Osteocyte (in vitro differentiated cells): ENCODE data around the gene IMPDH2. TPM values are rescaled to one million over a fixed set of nuclear protein-coding genes. Genes with fewer than 3 reads are reported as not detected.

Experiments
- DNase-seq: peaks from one replicate; pipeline ENCODE4 v3.0.0; 2021; ENCODE audit warnings: mixed read lengths; ENCODE audit not compliant: unreplicated experiment; ENCODE audit errors: extremely low spot score
- H3K27ac Mint-ChIP-seq: one replicate; pipeline ENCODE4 v1.8.0; 2021; ENCODE audit warnings: mild to moderate bottlenecking, mixed read lengths; ENCODE audit not compliant: unreplicated experiment
- H3K27me3 Mint-ChIP-seq: one replicate; pipeline ENCODE4 v1.8.0; 2021; ENCODE audit warnings: mixed read lengths; ENCODE audit not compliant: unreplicated experiment
- H3K36me3 Mint-ChIP-seq: one replicate; pipeline ENCODE4 v1.8.0; 2021; ENCODE audit warnings: mixed read lengths; ENCODE audit not compliant: unreplicated experiment
- H3K4me1 Mint-ChIP-seq: one replicate; pipeline ENCODE4 v1.8.0; 2021; ENCODE audit warnings: mixed read lengths; ENCODE audit not compliant: unreplicated experiment
- H3K4me3 Mint-ChIP-seq: one replicate; pipeline ENCODE4 v1.8.0; 2021; ENCODE audit warnings: mild to moderate bottlenecking, moderate library complexity, mixed read lengths; ENCODE audit not compliant: unreplicated experiment
- H3K9me3 Mint-ChIP-seq: one replicate; pipeline ENCODE4 v1.8.0; 2021; ENCODE audit warnings: mixed read lengths; ENCODE audit not compliant: unreplicated experiment
- total RNA-seq: library from RNA; stranded (reverse); gene quantifications from 2 replicates; pipeline ENCODE4 v1.2.1, GENCODE V29; 2021
- TF ChIP-seq, protein P1 (sequence below): fragments of 200-600 bp; sonication (generic); IDR thresholded peaks from 2 replicates; pipeline ENCODE4 v1.5.0; 2021; ENCODE audit warnings: antibody characterized with exemption, mild to moderate bottlenecking, moderate library complexity

Gene IMPDH2
- total RNA-seq, 1 donor from 2014 or later = 202 TPM

- H3K27ac Mint-ChIP-seq = peak overlapping the region; percentile 94
Observed at GRCh38 chr3:49019941-49020329, 9.3 kb downstream of the IMPDH2 start.

DNA sequence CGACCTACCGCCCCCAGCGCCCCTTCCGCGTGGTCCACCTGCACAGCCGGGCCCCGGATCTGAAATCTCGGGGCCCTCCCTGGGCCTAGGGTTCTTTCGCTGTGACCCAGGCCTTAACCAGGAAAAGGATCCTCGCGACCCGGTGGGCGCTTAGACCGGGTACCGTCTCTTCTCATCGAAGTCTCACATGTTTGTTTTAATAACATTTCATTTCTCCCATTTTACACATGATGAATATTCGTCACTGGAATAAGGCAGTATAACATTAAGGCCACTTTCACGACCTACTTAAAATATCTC, 10.5 kb downstream of the IMPDH2 start:
- TF ChIP-seq, protein P1, sequence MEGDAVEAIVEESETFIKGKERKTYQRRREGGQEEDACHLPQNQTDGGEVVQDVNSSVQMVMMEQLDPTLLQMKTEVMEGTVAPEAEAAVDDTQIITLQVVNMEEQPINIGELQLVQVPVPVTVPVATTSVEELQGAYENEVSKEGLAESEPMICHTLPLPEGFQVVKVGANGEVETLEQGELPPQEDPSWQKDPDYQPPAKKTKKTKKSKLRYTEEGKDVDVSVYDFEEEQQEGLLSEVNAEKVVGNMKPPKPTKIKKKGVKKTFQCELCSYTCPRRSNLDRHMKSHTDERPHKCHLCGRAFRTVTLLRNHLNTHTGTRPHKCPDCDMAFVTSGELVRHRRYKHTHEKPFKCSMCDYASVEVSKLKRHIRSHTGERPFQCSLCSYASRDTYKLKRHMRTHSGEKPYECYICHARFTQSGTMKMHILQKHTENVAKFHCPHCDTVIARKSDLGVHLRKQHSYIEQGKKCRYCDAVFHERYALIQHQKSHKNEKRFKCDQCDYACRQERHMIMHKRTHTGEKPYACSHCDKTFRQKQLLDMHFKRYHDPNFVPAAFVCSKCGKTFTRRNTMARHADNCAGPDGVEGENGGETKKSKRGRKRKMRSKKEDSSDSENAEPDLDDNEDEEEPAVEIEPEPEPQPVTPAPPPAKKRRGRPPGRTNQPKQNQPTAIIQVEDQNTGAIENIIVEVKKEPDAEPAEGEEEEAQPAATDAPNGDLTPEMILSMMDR = no peak
- H3K27me3 Mint-ChIP-seq = no peaks in the 10 kb centered on the region
- H3K4me3 Mint-ChIP-seq = peak overlapping the region; percentile 90
- no peaks in the 10 kb centered on the region for H3K9me3 Mint-ChIP-seq
- peaks cover 40% of the 10 kb centered on the region for H3K4me1 Mint-ChIP-seq
- no peak for DNase-seq
- peaks cover 23% of the 10 kb centered on the region for H3K36me3 Mint-ChIP-seq
- H3K27ac Mint-ChIP-seq = peak overlapping the region; percentile 88

More at GRCh38 chr3:49019941-49020329, 9.3 kb downstream of the IMPDH2 start:
- no peak for DNase-seq
- H3K4me1 Mint-ChIP-seq = peaks cover 40% of the 10 kb centered on the region
- H3K9me3 Mint-ChIP-seq = no peaks in the 10 kb centered on the region
- no peaks in the 10 kb centered on the region for H3K27me3 Mint-ChIP-seq
- TF ChIP-seq, protein P1 = no peak
- H3K4me3 Mint-ChIP-seq = peak overlapping the region; percentile 90
- peaks cover 32% of the 10 kb centered on the region for H3K36me3 Mint-ChIP-seq

DNA sequence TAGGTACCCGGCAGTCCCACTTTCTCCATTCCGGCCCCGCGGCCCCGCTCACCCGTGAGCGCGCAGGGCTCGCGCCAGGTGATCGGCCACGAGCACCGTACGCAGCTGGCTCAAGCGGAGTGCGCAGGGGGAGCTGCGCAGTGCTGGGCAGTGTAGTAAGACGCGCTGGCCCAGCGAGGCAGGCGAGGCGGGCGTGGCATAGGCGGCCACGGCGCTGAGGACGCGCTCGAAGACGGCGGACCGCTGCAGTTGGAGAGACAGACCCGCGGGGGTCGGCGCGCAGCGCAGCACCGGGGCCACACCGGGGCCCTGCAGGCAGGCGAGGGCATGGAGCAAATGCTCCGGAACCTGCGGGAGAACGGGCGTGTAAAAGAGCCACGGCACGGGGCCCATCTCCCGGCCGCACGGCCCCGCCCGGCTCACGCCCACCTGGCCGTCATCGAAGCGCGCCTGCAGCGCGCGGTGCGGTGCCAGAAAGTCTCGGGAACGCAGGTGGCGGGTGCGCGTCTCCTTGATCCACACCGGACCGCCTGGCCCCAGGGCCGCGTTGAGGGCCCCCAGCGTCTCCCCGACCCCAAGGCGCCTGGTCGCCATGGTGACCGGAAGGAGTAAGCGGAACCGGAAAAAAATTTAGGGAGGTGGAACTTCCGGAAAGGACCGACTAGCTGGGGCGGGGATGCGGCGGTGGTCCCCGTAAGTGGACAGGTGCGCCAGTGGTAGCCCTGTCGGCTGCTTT, 11.1 kb downstream of the IMPDH2 start, which contains the start of gene DALRD3:
DALRD3 (minus strand) TSS at position 610 of the 736 bp plus-strand sequence; CDS start at position 594, 16 bp downstream.
- peaks cover 18% of the 10 kb centered on the region for H3K36me3 Mint-ChIP-seq
- H3K27ac Mint-ChIP-seq = peak within 1 kb of the TSS; percentile 88
- peaks cover 37% of the 10 kb centered on the region for H3K4me1 Mint-ChIP-seq
- TF ChIP-seq, protein P1 = no peak
- H3K9me3 Mint-ChIP-seq = no peaks in the 10 kb centered on the region
- H3K27me3 Mint-ChIP-seq = no peaks in the 10 kb centered on the region
- peak within 1 kb of the TSS; percentile 90 for H3K4me3 Mint-ChIP-seq
- DNase-seq = no peak

GRCh38 chr3:49017229-49017970, 11.8 kb downstream of the IMPDH2 start:
- H3K4me3 Mint-ChIP-seq = peak overlapping the region; percentile 90
- no peaks in the 10 kb centered on the region for H3K9me3 Mint-ChIP-seq
- H3K4me1 Mint-ChIP-seq = peaks cover 30% of the 10 kb centered on the region
- H3K27ac Mint-ChIP-seq = peak overlapping the region; percentile 52
- H3K27me3 Mint-ChIP-seq = no peaks in the 10 kb centered on the region
- TF ChIP-seq, protein P1 = no peak
- no peak for DNase-seq
- peaks cover 15% of the 10 kb centered on the region for H3K36me3 Mint-ChIP-seq
